GM21576 (cell line): Measurements from ENCODE around the gene TCTN1.
A peak's percentile ranks its signal among the peaks of the same experiment; 100 is the strongest.
"Not testable (repeated sequence)": the region's sequence is repeated elsewhere in the genome, so short reads cannot be mapped to it uniquely, and the experiment has no call there.

Experiments
- ATAC-seq: cut with Tn5 transposase; IDR thresholded peaks from one replicate; pipeline ENCODE4 v1.9.1; 2021; ENCODE audit warnings: mild to moderate bottlenecking, moderate library complexity; ENCODE audit not compliant: unreplicated experiment

The TCTN1 gene

GRCh38 chr12:110637869-110638441 lies 24.0 kb downstream of the TCTN1 start:
- no peak for ATAC-seq

GRCh38 chr12:110638796-110639195 lies 24.9 kb downstream of the TCTN1 start:
- ATAC-seq, result no peak

DNA sequence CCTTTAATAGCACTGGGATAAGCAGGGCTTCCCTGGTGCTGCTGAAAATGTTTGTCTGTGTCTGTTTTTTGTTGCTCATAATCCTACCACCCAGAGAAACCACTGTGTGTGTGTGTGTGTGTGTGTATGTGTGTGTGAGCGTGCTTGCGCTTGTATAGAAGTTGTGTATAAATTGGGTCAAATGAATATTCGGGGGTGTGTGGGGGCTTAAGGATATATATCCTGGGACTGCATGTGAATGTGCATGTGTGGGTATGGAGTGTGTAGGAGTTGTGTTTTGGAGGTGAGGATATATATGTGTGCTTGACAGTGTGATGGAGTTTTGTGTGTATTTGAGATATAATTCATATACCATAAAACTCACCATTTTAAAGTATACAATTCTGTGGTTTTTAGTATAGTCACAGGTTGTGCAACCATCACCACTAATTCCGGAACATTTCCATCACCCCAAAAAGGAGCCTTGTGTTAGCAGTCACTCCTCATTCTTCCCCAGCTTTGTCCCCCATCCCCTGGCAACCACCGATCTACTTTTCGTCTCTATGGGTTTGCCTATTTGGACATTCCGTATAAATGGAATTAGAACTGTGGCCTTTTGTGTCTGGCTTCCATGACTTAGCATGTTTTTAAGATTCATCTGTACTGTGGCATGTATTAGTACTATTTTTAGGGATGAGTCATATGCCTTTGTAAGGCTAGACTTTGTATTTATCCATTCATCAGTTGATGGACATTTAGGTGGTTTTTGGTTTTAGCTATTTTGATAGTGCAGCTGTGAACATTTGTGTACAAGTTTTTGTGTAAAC lies 25.6 kb downstream of the TCTN1 start:
- no peak for ATAC-seq

DNA sequence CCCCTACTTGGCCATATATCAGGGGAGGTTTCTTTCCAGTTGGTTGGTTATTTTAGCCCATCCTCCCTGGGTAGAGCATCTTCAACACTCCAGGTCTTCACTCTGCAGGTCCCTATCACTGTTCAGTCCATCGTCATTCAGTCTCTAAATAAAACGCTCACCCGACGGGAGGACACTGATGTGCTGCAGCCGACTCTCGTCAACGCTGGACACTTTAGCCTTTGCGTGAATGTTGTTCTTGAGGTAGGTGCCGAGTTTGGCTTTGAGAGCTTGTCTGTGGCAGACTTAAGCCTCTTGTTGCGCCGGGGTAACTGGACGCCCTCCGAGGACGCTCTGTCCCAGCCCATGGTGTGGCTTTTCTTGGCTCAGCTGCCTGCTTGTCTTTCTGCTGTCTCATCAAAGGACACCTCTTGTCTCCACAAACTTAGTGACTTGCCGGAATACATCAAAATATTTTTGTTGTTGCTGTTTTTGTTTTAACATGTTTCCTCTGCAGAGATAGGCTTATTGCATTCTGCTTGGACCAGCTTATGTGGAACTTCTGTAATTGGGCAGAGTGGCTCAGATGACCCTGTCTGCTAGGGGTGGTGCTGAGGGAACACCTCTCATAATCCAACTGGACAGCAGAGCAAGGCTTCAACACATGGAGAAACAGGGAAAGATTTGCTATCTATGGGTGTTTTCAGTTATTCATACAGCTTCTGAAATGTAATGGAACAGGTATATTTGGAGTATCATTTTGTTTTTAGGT lies 26.5 kb downstream of the TCTN1 start:
- ATAC-seq, result no peak

GRCh38 chr12:110641521-110641920 lies 27.6 kb downstream of the TCTN1 start:
- ATAC-seq, result no peak

GRCh38 chr12:110647631-110648040 lies 33.7 kb downstream of the TCTN1 start:
- ATAC-seq, result peak; percentile 61

DNA sequence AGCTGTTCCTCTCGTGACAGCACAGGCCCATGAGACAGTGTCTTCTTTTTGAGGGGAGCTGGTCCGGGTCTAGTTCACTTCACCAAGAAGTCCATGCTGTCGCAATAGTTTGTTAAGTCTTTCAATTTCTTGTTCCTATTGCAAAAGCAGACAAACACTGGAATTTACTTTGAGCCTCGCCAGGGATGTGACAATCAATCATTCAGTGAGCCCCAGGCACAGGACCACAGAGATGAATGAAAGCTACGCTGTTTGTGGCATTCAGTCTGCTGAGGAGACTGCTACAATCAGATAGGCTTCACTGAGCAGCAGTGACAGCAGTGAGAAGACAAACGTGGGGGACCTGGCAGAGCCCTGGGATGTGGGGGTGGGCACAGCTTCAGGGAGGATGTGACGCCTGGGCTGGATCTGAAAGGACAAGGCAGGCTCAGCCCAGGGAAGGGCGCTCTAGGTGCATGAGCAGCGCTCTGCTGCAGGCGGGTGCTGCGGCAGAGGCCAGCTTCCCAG lies 35.5 kb downstream of the TCTN1 start:
- no peak for ATAC-seq

- ATAC-seq, result not testable (repeated sequence)
These were observed 40.3 kb downstream of the TCTN1 start for GRCh38 chr12:110654238-110654637.

DNA sequence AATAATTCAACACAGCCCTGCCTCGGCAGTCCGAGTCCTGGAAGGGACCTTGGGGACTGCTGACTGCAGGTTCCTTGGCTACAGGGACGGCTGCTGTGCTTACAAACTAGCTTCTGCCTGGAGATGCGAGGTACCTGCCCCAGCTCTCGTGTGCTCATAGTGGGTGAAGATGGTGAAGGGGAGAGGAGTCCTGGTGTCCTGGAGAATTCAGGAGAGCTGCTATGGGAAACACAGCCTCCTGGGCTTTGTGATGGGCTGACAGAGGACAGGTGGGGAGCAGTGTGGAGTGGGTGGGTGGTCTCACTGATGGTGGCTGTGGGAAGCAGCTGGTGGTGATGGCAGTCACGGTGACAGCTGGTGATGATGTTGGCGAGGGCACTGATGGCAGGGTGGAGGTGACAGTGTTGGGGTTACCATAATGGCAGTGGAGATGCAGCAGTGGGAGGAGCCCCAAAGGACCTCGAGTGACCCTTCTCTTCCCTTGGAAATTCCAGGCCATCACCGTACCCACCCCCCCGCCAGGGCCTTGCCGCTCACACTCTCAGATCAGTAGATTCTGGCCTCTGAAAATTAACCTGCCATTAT lies 42.2 kb downstream of the TCTN1 start:
- no peak for ATAC-seq

GRCh38 chr12:110657747-110658146 lies 43.8 kb downstream of the TCTN1 start:
- no peak for ATAC-seq

DNA sequence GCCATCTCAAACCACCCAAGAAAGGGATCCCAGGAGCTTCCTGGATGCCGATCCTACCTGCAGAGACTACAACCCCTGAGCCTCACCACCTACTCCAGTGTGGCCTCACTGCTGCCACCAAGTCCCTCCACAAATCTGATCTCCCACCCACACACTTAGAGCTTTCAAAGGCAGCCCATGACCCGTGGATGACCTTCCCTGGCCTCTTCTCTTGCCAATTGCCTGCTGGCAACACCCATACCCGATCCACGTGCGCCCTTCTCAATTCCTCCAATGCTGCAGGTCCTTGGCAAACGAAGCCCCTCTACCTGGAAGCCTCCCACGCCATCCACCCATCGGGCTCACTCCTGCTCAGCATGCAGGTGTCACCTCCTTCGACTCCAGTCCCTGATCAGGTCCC lies 44.3 kb downstream of the TCTN1 start:
- ATAC-seq, result no peak

DNA sequence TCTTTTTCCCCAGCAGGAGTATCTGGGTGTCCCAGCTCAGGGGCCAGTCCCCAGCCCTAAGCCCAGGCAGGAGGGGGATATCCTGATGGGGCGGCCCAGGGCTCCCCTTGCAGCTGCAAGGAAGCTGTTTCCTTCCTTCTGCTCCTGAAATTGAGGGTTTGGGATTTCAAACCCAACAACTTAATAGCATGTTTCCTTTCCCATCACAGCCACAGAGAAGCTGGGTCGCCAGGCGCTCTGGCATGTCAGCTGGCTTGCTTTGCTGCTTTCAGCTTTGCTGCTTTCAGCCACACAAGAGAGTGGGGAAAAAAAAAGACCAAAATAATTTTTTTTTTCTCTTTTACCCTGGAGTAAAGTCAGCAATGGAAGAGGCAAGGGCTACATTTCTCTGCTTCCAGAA lies 44.9 kb downstream of the TCTN1 start:
- no peak for ATAC-seq

GRCh38 chr12:110661337-110661972 lies 47.5 kb downstream of the TCTN1 start:
- peak; percentile 81 for ATAC-seq

GRCh38 chr12:110666892-110667291 lies 53.0 kb downstream of the TCTN1 start:
- no peak for ATAC-seq

GRCh38 chr12:110667671-110668070 lies 53.7 kb downstream of the TCTN1 start:
- no peak for ATAC-seq

- ATAC-seq, result peak; percentile 5
These were observed 54.7 kb downstream of the TCTN1 start for GRCh38 chr12:110668480-110669192.

- ATAC-seq, result peak; percentile 33
These were observed 55.2 kb downstream of the TCTN1 start for GRCh38 chr12:110669193-110669502.

DNA sequence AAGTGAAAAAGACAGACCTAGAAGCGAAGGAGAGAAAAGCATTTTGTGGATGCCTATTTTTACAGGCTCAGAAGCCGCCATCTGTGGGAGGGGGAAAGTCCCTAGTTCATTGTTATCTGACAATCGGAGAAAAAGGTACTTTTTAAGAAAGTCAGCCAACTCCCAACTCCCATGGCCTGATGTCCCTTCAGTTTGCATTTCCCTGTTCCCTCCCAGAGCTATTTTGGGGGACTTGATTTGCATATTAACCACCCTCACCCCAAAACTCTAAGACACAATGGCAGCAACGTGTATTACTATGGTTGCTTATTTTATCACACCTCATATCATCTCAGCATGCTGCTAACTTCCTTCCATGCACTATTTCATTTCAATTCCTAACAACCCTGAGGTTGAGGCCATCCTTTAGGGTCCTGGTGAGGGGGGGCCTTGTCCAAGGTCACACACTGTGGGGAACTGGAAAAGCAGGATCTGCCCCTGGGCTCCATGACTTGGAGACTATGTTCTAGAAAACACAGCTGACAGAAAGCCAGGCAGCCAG lies 56.3 kb downstream of the TCTN1 start:
- peak; percentile 37 for ATAC-seq

DNA sequence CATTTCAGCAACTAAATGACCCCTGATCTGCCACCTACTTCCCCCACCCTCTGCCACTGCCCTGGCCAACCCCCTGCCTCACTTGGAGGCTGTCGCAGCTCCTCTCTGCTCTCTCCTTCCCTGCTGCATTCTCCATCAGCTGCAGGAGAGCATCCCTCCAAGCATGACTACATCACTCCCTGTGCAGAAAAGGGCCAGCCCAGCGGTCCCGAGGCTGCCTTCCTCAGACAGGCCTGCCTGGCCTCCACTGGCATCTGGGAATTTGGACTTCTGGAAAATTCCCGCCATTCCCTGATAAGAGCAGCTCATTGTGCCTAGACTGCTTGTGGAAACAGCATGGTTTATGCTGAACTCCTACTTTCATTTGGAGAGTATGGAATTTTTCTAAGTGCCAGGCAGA lies 62.2 kb downstream of the TCTN1 start:
- ATAC-seq, result no peak
